ENCODE data around the gene WNT5B.

DNA sequence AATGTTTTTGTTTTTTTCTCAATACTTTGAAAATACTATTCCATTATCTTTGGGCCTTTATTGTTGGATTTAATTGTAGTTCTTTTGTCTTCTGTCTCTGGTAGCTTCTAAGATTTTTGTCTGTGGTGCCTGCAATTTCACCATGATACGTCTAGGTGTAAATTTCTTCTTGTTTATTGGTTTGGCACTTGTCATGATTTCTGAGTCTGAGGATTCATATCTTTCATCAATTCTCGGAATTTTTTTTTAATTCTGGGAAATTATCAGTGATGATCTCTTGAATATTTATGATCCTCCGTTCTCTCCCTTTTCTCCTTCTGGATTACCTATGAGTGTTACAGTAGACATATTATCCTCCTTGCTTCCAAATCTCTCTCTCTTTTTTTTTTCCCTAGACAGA is 47.0 kb downstream of the WNT5B start:
- TF ChIP-seq CTCF (IDR thresholded peaks at IDR 0.05) (no peak), POLR2A (IDR thresholded peaks at IDR 0.05) (no peak)

All from esophagus squamous epithelium (tissue), 4 donors.